ENCODE measurements around the gene PALM.

- no peak for TF ChIP-seq CTCF (IDR thresholded peaks at IDR 0.05)
- TF ChIP-seq POLR2A (IDR thresholded peaks at IDR 0.05): no peak
Measured at GRCh38 chr19:661427-662196, 47.1 kb upstream of the PALM start.
